Measurements from ENCODE around the gene PAX8.

DNA sequence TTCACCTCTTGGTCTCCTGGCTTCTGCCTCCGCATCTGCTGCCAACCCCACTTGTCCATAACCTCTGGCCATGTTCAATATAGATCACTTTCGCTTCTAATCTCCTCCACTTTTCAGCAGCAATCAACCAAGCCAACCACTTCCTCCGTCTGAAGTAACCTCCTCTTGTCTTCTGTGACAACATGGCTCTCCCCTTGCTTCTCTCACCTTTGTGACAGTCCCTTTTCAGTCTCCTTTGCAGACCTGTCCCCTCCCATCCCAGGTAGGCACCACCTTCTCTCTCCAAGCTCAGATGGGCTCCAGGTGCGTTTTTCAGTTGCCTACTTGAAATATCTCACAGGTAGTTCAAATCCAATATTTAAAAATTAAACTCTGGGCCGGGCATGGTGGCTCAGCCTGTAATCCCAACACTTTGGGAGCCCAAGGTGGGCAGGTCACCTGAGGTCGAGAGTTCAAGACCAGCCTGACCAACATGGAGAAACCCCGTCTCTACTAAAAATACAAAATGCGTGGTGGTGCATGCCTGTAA, 109.7 kb downstream of the PAX8 start:
- TF ChIP-seq FOXM1 (IDR thresholded peaks at IDR 0.05; ENCODE audit: borderline replicate concordance, low read depth) = no peak
- TF ChIP-seq, protein P1, sequence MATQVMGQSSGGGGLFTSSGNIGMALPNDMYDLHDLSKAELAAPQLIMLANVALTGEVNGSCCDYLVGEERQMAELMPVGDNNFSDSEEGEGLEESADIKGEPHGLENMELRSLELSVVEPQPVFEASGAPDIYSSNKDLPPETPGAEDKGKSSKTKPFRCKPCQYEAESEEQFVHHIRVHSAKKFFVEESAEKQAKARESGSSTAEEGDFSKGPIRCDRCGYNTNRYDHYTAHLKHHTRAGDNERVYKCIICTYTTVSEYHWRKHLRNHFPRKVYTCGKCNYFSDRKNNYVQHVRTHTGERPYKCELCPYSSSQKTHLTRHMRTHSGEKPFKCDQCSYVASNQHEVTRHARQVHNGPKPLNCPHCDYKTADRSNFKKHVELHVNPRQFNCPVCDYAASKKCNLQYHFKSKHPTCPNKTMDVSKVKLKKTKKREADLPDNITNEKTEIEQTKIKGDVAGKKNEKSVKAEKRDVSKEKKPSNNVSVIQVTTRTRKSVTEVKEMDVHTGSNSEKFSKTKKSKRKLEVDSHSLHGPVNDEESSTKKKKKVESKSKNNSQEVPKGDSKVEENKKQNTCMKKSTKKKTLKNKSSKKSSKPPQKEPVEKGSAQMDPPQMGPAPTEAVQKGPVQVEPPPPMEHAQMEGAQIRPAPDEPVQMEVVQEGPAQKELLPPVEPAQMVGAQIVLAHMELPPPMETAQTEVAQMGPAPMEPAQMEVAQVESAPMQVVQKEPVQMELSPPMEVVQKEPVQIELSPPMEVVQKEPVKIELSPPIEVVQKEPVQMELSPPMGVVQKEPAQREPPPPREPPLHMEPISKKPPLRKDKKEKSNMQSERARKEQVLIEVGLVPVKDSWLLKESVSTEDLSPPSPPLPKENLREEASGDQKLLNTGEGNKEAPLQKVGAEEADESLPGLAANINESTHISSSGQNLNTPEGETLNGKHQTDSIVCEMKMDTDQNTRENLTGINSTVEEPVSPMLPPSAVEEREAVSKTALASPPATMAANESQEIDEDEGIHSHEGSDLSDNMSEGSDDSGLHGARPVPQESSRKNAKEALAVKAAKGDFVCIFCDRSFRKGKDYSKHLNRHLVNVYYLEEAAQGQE (IDR thresholded peaks at IDR 0.05; ENCODE audit: low read depth) = no peak
- no peak for TF ChIP-seq CREB1 (IDR thresholded peaks at IDR 0.05; ENCODE audit: low read depth)
- no peak for TF ChIP-seq EGR1 (IDR thresholded peaks at IDR 0.05)
- TF ChIP-seq TCF12 (IDR thresholded peaks at IDR 0.05; ENCODE audit: low read depth) = no peak
- TF ChIP-seq, protein P2, sequence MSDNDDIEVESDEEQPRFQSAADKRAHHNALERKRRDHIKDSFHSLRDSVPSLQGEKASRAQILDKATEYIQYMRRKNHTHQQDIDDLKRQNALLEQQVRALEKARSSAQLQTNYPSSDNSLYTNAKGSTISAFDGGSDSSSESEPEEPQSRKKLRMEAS (IDR thresholded peaks at IDR 0.05) = no peak
- TF ChIP-seq YY1 (IDR thresholded peaks at IDR 0.05; ENCODE audit: low read depth) = no peak
- no peak for TF ChIP-seq EP300 (IDR thresholded peaks at IDR 0.05; ENCODE audit: borderline replicate concordance)
